HG02870 (cell line): ENCODE measurements around the gene TLCD1.
"Not testable (repeated sequence)": the region's sequence is repeated elsewhere in the genome, so short reads cannot be mapped to it uniquely, and the experiment has no call there.

Experiments used
- ATAC-seq: cut with Tn5 transposase; IDR thresholded peaks from one replicate; pipeline ENCODE4 v1.9.1; 2021; ENCODE audit warnings: mild to moderate bottlenecking, moderate library complexity; ENCODE audit not compliant: unreplicated experiment

Gene TLCD1

DNA sequence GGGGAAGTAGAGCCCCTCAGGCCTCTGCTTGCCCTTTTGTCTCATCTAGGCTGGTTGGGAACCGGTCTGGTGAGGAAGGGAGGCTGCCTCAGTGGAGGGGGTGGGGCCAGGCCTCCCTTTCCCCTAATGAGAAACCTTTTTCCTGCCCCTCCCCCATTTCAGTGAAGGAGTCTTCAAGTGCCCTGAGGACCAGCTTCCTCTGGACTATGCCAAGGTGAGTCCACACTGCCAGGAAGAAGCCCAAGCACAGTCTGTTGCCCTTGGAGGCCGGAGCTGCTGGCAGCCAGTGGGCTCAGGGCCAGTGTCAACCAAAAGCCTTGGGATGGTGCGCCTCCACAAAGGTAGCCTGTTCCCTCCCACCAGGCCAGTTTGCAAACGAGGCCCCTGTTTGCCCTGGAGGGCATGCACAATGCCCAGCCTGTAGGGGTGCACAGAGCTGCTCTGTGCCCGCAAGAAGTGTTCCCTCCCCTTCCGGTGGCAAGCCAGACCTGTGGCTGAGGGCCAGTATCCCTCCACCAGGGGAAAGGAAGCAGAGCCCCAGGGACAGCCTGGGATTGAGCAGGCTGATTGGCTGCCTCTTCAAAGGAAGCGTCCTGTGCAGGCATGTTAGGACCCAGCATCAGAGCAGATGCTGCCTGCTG lies 21.1 kb upstream of the TLCD1 start:
- ATAC-seq, result no peak

DNA sequence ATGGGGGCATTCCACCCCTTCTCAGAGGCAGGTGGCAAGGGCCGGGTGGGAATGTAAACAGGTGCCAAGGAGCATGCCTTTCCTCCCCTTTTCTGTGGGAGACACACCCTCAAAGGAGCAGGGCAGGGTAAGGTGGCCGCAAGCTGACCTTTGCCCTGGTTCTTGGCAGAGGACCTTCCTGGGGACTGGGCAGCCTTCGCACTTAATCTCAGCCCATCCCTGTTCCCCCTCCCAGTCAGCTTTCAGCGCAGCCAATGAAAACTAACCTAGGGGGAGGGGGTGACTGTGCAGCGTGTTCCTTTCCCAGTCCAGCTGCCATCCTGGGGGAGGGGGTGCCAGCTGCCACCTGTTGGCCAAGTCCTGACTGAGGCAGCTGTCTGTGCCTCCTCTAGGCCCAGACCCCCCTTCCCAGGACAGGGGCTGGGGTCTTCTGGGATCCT lies 20.6 kb upstream of the TLCD1 start:
- no peak for ATAC-seq

DNA sequence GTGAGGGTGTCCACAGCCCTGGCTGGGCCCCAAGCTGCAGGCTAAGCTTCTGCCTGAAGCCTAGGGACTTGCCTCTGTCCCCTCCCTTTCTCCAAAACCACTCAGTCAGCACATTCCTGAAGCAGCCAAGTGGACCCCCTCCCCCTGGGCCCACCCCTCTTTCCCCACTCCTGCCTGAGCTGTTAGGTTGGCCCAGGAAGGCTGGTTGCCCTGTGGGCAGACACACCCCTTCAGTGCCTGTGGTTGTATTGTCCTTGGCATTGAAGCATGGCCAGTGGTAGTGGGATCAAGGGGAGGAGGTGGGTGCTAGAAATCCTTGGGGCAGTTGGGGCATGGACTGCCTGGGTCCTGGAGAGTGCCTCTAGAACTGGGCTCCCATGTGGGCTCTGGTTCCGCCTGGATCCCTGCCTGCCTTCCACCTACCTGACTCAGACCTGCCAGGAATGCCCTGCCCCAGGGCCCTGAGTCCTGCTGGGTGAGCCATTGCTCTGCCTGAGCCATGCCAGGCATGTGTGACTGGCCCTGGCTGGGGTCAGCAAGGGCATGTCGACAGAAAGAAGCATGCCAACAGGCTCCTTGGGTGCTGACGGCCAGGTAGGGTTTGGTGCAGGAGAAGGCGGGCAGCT lies 19.9 kb upstream of the TLCD1 start:
- no peak for ATAC-seq

DNA sequence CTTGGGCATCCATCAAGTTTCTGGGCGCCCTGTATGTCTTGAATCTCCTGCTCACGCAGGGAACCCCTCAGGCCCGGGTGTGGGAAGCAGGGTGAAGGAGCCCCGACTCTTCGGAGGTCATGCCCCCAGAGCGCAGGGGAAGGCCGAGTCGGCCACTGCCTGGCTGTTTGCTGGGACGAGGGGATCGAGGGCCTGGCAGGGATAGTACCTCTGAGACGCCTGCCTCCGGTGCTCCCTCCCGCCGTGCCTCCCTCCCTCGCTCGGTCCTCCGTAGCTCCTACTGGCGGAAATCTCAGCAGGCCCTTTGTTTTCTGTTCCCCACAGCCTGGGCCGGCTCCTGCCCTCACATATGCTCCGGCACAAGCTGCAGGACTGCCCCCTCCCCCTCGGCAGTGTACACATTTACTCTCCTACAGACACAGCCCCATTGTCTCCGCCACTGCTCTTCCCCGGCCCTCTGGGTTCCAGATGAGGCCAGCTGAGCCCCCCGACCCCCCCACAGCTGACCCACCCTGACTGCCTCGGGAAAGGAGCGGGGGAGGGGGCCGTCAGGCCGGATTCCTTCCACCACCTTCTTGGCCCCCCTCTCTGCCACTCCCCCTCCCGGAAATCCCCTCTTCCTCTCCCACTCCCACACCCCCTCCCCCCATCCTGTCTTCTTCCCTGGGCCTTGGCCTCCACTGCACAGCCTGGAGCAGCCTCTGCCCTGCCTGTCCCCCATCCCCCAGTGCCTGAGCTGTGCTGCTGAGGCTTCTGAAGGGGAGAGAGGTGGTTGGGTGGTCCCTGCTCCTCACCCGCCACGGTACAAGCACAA lies 19.1 kb upstream of the TLCD1 start:
- ATAC-seq, result no peak

DNA sequence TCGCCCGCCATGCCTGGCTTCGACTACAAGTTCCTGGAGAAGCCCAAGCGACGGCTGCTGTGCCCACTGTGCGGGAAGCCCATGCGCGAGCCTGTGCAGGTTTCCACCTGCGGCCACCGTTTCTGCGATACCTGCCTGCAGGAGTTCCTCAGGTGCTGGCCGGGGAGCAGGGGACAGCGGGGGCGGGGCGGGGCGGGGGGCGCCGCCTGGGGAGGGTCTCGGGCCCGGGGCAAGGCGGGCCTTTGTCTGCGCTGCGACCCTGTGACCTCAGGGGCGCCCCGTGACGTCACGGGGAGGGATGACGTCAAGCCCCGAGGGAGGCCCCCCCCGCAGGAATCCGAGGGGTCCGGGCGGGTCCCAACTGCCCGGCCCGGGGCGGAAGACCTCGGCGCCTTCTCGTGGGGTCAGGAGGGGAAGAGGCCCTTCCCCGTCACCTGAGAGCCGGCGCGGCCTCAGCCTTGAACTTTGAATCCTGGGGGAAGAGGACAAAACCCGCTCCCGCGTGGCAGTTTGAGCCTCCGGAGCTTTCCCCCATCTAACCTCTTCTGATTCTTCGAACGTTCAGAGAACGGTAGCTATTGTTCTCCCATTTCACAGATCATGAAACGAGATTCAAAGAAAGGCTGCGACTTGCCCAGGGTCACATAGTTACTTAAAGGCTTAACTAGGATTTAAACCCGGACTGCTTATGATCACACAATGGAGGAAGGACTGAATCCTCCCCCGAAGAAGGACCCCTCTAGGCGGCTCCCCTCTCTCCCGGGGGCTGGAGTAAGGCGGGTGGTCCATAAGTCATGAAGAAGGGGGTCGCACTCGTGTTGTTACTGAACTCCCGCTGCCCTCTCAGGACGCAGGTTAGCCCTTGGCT lies 18.3 kb upstream of the TLCD1 start:
- peak; percentile 19 for ATAC-seq

DNA sequence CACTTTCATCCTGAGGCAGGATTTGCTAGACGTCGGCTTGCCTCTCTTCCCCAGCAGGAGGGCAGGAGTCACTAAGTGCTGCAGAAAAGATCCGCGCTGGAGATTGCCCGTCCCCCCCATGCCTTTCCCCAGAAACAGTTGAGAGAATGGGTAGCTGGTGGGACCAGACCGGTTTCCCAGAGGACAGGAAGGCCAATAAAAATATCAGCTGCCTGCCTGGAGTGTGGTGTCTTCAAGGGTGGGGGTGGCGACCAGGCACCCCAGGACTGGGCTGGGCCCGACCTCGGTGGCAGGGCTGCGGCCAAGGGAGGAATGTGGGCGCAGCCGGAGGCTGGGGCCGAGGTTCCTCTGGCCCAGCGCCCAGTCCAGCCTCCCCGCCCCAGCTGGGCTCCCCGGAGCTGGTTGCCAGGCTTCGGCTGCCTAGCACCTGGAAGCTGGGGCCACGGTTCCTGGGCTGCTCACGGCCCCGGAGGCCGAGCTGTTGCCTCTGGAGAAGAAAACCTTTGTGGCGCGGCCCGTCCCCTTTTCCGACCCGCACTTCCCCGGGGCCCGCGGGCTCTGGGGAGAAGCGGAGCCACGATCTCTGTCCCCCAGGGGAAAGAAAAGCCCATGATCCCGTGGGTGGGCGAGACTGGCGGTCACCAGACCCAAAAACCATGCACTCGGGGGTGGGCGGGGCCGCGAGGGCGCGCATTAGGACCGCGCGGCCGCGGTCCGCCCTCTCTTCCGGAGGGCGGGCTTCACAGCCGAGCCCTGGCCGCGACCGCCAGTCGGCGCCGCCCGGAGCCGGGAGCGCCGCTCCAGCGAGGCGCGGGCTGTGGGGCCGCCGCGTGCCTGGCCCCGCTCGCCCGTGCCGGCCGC lies 17.4 kb upstream of the TLCD1 start, which contains the start of gene TRAF4:
Gene TRAF4, plus strand, starts transcription at position 769 of the 861 bp plus-strand sequence. CDS start 102 bp downstream, outside the sequence.
- peak; percentile 49 for ATAC-seq

DNA sequence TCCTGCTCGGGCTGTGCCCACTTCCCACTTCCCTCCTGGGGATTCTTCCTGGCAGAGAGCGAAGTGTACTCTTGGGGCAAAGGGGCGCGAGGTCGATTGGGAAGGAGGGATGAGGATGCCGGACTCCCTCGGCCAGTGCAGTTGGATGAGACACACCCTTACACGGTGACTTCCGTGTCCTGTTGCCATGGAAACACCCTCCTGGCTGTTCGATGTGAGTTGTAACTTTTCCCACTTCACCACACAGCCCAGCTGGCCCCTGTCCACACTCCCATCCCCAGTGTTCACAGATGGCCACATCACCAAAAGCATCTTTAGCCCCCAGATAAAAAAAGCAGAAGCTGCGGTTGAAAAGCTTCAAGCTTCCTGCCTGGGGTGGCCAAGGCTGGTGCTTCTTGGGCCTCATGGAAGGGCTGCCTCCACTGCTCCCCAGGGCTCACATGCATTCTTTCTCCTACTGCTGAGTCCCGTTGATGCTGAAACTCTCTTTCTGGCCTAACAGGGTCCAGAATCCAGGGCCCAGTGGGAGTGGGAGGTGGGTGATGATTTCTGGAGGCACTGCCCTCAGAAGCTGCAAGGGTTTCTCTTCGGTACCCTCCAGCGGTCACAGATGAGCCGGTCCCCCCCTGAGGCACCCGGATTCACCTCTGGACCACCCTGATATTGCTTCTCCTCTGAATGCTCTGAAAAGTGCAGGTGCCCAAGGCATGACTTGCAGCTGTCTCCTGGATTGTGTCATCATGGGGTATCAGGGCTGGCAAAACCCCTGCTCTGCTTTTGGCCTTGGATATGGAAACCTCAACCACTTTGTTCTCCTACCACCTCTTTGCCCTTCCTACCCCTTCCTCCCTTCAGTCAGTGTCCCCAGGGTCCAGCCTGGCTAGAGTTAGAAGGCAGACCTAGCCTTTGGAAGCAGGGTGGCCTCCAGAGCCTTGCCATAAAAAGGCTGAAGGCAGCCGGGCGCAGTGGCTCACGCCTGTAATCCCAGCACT lies 15.6 kb upstream of the TLCD1 start:
- ATAC-seq, result no peak

DNA sequence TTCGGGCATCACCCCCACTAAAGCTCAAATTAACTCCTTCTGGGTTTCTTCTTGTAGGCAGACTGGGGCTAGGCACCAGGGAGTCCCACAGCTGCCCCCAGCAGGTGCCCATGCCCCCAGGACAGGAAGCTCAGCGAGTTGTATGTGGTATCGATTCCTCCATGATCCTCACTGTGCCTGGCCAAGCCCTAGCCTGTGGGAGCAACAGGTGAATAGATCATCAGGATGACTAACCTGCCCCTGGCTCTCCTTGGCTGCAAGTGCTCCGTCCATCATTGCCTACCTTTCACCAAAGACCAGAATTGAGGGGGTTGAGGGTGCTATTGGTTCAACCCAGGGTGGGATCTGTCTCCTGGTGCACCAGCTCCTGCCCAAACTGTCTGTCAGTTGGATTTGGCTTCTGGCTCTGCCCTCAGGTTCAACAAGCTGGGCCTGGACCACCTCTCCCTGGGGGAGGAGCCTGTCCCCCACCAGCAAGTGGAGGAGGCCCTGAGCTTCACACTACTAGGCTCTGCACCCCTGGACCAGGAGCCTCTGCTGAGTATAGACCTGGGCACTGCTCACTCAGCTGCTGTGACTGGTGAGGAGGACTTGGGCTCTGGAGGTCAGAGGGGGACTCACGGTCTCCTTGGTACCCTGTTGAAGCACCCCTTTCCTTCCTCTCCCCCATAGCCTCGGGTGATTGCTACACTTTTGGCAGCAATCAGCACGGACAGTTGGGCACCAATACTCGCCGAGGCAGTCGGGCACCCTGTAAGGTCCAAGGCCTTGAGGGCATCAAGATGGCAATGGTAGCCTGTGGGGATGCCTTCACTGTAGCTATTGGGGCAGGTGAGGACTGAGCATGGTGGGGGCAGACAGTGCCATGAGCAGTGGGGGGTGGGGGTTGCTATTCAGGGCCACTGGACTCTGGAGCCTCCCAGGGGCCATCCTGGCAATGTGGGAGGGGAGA lies 14.6 kb upstream of the TLCD1 start:
- no peak for ATAC-seq

DNA sequence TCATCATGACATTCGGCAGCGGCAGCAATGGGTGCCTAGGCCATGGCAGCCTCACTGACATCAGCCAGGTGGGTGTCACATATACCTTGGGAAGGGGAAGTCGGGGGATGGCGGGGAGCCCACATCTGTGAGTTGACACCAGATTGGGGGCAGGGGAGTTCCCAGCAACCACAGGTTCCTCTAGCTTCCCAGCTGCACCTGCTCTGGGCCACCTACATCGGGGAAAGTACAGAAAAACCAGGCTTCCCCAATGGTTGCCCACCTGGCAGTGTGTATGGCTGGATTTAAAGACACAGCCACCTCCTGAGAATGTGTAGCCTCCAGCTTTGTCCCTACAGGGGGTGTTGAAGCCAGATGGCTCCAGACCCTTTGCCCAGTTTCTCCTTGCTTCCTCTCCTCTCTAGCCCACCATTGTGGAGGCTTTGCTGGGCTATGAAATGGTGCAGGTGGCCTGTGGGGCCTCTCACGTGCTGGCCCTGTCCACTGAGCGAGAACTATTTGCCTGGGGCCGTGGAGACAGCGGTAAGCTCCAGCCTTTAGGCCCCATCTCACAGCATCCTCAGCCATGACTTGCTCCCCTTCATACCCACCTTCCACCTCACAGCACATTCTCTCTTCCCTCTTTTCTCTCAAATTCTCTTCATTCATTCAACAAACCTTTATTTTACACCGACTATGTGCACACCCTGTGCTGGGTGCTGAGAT lies 12.8 kb upstream of the TLCD1 start:
- ATAC-seq, result no peak

DNA sequence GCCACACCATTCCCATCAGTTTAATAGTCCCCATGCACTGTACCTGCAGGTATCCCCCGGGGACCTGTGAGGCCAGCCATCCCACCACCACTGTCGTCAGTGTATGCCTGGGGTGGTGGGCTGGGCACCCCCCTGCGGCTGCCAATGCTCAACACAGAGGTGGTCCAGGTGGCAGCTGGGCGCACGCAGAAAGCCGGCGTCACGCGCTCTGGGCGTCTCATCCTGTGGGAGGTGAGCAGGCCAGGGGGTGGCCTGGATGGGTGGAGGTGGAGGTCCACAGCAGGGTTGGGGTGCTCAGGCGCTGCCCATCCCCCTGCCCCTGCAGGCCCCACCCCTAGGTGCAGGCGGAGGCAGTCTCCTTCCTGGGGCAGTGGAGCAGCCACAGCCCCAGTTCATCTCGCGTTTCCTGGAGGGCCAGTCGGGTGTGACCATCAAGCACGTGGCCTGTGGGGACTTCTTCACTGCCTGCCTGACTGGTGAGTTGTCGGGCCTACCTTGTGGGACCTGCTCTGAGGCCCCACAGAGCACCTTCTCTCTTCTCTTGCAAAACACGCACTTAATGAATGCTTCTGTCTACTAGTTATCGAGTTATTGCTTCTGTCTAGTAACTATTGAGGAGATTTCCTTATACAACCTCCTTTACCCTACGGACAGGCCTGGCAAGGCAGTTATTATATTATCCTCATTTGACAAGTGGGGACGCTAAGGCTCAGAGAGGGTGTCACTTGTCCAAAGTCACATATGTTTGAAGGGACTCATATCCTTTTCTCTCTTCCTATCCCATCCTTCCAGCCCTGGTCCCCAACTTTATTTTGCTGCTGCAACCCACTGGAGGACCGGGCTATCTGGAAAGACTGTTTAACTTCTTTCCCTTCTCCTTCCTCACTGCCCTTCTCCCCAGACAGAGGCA lies 12.0 kb upstream of the TLCD1 start:
- ATAC-seq, result peak; percentile 61

DNA sequence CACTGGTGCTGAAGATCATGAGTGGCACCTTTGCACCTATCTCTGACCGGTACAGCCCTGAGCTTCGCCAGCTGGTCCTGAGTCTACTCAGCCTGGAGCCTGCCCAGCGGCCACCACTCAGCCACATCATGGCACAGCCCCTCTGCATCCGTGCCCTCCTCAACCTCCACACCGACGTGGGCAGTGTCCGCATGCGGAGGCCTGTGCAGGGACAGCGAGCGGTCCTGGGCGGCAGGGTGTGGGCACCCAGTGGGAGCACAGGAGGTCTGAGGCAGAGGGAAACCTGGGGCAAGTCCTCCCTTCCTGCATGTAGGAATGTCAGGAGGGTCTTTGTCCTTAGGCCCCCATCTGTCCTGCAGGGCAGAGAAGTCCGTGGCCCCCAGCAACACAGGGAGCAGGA lies 11.3 kb upstream of the TLCD1 start:
- no peak for ATAC-seq

DNA sequence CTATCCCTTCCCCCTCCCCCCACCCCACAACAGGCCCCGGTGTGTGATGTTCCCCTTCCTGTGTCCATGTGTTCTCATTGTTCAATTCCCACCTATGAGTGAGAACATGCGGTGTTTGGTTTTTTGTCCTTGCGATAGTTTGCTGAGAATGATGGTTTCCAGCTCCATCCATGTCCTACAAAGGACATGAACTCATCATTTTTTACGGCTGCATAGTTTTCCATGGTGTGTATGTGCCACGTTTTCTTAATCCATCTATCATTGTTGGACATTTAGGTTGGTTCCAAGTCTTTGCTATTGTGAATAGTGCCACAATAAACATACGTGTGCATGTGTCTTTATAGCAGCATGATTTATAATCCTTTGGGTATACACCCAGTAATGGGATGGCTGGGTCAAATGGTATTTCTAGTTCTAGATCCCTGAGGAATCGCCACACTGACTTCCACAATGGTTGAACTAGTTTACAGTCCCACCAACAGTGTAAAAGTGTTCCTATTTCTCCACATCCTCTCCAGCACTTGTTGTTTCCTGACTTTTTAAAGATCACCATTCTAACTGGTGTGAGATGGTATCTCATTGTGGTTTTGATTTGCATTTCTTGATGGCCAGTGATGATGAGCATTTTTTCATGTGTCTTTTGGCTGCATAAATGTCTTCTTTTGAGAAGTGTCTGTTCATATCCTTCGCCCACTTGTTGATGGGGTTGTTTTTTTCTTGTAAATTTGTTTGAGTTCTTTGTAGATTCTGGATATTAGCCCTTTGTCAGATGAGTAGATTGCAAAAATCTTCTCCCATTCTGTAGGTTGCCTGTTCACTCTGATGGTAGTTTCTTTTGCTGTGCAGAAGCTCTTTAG lies 10.1 kb upstream of the TLCD1 start:
- not testable (repeated sequence) for ATAC-seq

DNA sequence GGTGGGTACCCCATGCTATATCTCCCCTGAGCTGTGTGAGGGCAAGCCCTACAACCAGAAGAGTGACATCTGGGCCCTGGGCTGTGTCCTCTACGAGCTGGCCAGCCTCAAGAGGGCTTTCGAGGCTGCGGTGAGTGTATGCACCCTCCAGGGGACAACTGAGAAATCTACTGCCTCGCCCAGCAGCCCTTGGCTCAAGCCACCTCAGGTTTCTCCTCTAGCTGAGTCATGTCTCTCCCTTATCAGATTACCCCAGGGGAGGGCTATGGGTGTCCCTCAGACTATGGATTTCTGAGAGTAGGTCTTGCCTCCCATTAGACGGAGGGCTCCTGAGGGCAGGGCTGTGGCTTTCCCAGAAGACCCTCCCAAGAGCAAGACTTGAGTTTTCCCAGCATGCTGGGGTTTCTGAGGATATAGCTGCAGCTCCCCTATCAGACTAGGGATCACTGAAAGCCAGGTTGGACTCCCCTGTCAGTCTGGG lies 9.2 kb upstream of the TLCD1 start:
- no peak for ATAC-seq

DNA sequence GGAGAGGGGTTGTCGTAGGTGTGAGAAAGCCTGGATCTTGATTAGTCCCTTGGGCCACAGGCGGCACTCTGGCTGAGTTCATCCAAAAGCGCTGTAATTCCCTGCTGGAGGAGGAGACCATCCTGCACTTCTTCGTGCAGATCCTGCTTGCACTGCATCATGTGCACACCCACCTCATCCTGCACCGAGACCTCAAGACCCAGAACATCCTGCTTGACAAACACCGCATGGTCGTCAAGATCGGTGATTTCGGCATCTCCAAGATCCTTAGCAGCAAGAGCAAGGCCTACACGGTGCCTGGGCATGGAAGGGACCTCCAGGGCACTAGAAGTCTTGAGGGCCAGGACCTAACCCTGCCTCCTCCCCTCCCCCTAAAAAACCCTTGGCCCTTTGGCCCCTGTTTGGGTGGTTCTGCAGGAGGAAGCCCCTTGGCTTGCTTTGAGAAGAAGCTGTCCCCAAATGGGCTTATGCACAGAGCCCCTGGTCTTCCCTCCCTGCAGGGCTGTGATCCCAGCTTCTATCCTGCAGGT lies 8.7 kb upstream of the TLCD1 start:
- no peak for ATAC-seq

DNA sequence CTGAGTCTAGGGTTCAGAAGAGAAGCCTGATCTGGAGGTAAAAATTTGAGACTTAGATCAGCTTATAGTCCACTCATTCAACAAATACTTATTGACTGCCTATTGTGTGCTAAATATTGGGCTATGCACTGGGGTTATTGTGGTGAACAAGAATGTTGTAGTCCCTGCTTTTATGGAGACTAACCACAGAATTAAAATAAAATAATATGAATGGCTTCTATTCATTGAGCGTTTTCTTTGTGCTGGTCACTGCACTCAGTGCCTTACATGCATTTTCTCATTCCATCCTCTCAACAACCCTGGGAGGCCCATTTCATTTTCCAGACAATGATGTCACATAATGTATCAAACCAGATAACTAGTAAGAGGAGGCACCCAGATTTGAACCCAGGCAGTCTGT lies 7.3 kb upstream of the TLCD1 start:
- ATAC-seq, result no peak
